ENCODE data around the gene CCDC18. TPM values are rescaled to one million over a fixed set of nuclear protein-coding genes. Genes with fewer than 3 reads are reported as not detected.
A peak's percentile ranks its signal among the peaks of the same experiment; 100 is the strongest.

Gene CCDC18
- total RNA-seq, 1 experiment from 2014 or later: 22.2 TPM

- POLR2A ChIA-PET: interaction anchor here (29.5 kb wide), 1 partner anchor 24 kb away, joined by 750 read pairs; the partner anchor contains the start of gene DR1
- no peak for DNase-seq (ENCODE audit: unreplicated experiment)
- no TSS peak for BruUV-seq (replicated peaks)
- Mint-ChIP-seq H3K36me3 (ENCODE audit: insufficient read depth, unreplicated experiment) (no peaks in the 10 kb centered on the region), H3K27ac (ENCODE audit: low read depth, unreplicated experiment) (no peak overlapping the region), H3K4me1 (ENCODE audit: insufficient read depth, unreplicated experiment) (peaks cover 29% of the 10 kb centered on the region), H3K27me3 (ENCODE audit: insufficient read depth, unreplicated experiment) (no peaks in the 10 kb centered on the region), H3K9me3 (ENCODE audit: unreplicated experiment) (no peaks in the 10 kb centered on the region), H3K4me3 (ENCODE audit: unreplicated experiment) (no peak overlapping the region)
- intact Hi-C loops (cut with micrococcal nuclease): no loop called here
- no peak for TF ChIP-seq CTCF (IDR thresholded peaks at IDR 0.05; ENCODE audit: unreplicated experiment)
- CTCF ChIA-PET: no interaction called here
Observed at GRCh38 chr1:93321720-93322119, 141.2 kb downstream of the CCDC18 start.

GRCh38 chr1:93322349-93322748 lies 141.8 kb downstream of the CCDC18 start:
- Mint-ChIP-seq H3K4me3 (ENCODE audit: unreplicated experiment) (no peak overlapping the region), H3K27ac (ENCODE audit: low read depth, unreplicated experiment) (no peak overlapping the region), H3K4me1 (ENCODE audit: insufficient read depth, unreplicated experiment) (peaks cover 29% of the 10 kb centered on the region), H3K36me3 (ENCODE audit: insufficient read depth, unreplicated experiment) (no peaks in the 10 kb centered on the region), H3K27me3 (ENCODE audit: insufficient read depth, unreplicated experiment) (no peaks in the 10 kb centered on the region), H3K9me3 (ENCODE audit: unreplicated experiment) (no peaks in the 10 kb centered on the region)
- intact Hi-C loops (cut with micrococcal nuclease): no loop called here
- CTCF ChIA-PET: no interaction called here
- no TSS peak for BruUV-seq (replicated peaks)
- no peak for DNase-seq (ENCODE audit: unreplicated experiment)
- POLR2A ChIA-PET: interaction anchor here (1.5 to 29.5 kb wide), 2 partner anchors 14 to 24 kb away, joined by 4 to 750 read pairs; partner anchors contain the start of gene DR1
- no peak for TF ChIP-seq CTCF (IDR thresholded peaks at IDR 0.05; ENCODE audit: unreplicated experiment)

- Mint-ChIP-seq H3K36me3 (ENCODE audit: insufficient read depth, unreplicated experiment) (no peaks in the 10 kb centered on the region), H3K27me3 (ENCODE audit: insufficient read depth, unreplicated experiment) (no peaks in the 10 kb centered on the region), H3K9me3 (ENCODE audit: unreplicated experiment) (no peaks in the 10 kb centered on the region), H3K27ac (ENCODE audit: low read depth, unreplicated experiment) (peak overlapping the region; percentile 94), H3K4me1 (ENCODE audit: insufficient read depth, unreplicated experiment) (peaks cover 29% of the 10 kb centered on the region), H3K4me3 (ENCODE audit: unreplicated experiment) (no peak overlapping the region)
- intact Hi-C loops (cut with micrococcal nuclease): no loop called here
- CTCF ChIA-PET: interaction anchor here (0.6 to 3.4 kb wide), 5 partner anchors 13 to 243 kb away, joined by 3 to 24 read pairs (median 4); partner anchors contain the start of gene DR1
- TF ChIP-seq CTCF (IDR thresholded peaks at IDR 0.05; ENCODE audit: unreplicated experiment): no peak
- no peak for DNase-seq (ENCODE audit: unreplicated experiment)
- no TSS peak for BruUV-seq (replicated peaks)
- POLR2A ChIA-PET: interaction anchor here (0.6 to 29.5 kb wide), 6 partner anchors 15 to 526 kb away, joined by 3 to 750 read pairs (median 6); partner anchors contain the start of gene DR1
Observed at GRCh38 chr1:93323185-93323820, 142.8 kb downstream of the CCDC18 start.

- TSS peak; percentile 95 for BruUV-seq (replicated peaks)
- intact Hi-C loops (cut with micrococcal nuclease): loop anchor here (2.0 kb wide), 1 partner anchor 22 kb away; no protein-coding TSS in a partner anchor
- H3K4me1 Mint-ChIP-seq (ENCODE audit: insufficient read depth, unreplicated experiment): peaks cover 23% of the 10 kb centered on the region
- ChIA-PET CTCF (interaction anchor here (0.6 to 3.4 kb wide), 7 partner anchors 13 to 1524 kb away, joined by 4 to 24 read pairs (median 6); partner anchors contain the start of gene DR1), POLR2A (interaction anchor here (0.5 to 29.5 kb wide), 25 partner anchors 8 to 1434 kb away, joined by 3 to 750 read pairs (median 4); partner anchors contain the start of genes DR1 and MTF2)
- DNase-seq (ENCODE audit: unreplicated experiment): peak; percentile 78
- H3K9me3 Mint-ChIP-seq (ENCODE audit: unreplicated experiment): no peaks in the 10 kb centered on the region
- no peaks in the 10 kb centered on the region for H3K27me3 Mint-ChIP-seq (ENCODE audit: insufficient read depth, unreplicated experiment)
- peak overlapping the region; percentile 94 for H3K27ac Mint-ChIP-seq (ENCODE audit: low read depth, unreplicated experiment)
- no peaks in the 10 kb centered on the region for H3K36me3 Mint-ChIP-seq (ENCODE audit: insufficient read depth, unreplicated experiment)
- no peak for TF ChIP-seq CTCF (IDR thresholded peaks at IDR 0.05; ENCODE audit: unreplicated experiment)
- peak overlapping the region; percentile 62 for H3K4me3 Mint-ChIP-seq (ENCODE audit: unreplicated experiment)
Observed at GRCh38 chr1:93324486-93325464, 144.3 kb downstream of the CCDC18 start.

Data from MCF 10A (cell line).